HG03045 (cell line): Measurements from ENCODE around the gene ZNF569.
"Not testable (repeated sequence)": the region's sequence is repeated elsewhere in the genome, so short reads cannot be mapped to it uniquely, and the experiment has no call there.

Source experiments
- ATAC-seq: cut with Tn5 transposase; IDR thresholded peaks from one replicate; pipeline ENCODE4 v1.9.1; 2021; ENCODE audit warnings: mild to moderate bottlenecking, moderate library complexity; ENCODE audit not compliant: unreplicated experiment

ZNF569 gene

DNA sequence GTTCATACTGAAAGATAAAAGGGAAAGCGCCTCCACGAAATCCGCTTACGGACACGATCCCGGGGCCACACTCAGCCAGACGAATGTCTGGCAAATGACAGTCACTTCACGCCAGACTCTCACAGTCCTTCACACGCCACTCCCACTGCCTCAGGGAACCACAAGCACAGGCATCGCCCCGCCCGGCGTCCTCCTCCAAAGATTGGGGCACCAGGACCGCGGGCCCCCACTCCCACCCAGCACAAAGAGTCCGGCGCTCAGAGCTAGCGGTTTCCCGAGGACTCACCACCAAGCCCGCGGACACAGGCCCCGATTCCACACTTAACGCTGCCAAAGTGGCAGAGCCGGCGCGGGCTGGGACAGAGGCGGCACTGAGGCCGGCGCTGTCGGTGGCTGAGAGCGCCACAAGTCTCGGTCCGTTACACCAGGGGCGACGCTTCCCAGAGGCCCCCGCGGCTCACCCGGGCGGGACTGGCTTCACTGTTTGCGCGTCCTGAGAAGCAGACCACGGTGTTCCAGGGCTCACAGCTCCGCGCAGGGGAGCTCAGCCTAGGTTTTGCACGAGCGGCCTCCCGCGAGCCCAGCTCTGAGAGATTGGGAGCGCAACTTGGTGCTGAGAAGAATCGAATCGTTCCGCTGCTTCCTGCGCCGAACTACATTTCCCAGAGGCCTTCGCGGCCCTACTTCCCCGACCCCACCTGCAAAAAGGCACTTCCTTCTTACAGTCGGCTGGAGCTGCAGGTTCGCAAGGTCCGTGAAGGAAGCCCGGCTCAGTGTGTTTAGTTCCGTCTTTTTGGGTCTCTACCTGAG lies at the start of gene ZNF569:
ZNF569 (minus strand) TSS at position 647 of the 810 bp plus-strand sequence. CDS start 22,523 bp downstream, outside the sequence.
- peak; percentile 63 for ATAC-seq

DNA sequence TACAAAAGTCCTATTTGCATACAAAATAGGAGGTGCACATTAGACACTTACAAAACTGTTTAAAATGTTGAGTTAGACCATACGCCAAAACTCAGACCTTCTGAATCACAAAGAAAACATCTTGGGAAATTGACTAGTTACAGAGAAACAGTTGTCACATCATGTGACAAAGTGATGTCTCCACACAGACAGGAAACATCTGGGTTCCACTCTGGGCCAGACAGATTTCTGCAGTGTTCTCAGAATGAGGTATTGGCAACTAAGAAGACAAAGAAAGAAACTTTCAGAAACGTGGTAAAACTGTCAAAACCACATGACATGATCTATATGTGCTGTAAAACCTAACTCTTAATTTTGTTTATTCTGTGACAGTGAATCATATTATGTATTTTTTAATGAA lies 46.2 kb upstream of the ZNF569 start:
- ATAC-seq: no peak

DNA sequence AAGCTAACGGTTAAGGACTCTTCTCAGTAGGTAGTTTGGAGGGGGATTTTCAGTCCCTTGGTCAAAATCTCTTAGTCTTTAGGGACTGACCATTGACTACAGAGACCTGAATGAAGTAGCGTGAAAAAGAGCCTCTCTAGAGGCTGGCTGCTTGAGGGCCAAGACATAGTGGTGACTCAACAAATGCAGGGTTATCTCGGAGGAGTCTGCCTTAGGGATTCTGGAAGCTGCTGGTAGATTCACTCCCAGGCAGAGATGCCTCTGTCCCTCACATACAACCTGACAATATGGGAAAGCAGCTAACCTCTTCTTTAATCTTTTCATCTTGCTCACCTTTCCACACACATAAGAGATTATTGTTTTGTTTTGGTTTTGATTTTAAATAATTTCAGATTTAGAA lies 44.6 kb upstream of the ZNF569 start:
- ATAC-seq: no peak

DNA sequence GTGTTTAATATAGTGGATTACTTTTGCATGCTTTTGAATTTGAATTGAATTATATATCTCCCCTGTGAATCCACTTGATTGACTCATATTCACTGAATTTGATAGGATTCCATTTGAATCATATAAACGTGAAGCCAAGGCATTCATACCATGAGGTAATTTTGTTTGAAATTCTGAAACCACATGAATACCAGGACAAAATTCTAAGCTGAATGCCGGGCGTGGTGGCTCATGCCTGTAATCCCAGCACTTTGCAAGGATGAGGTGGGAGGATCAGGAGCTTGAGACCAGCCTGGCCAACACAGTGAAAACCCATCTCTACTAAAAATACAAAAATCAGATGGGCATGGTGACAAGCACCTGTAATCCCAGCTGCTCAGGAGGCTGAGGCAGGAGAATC lies 43.9 kb upstream of the ZNF569 start:
- ATAC-seq: no peak

DNA sequence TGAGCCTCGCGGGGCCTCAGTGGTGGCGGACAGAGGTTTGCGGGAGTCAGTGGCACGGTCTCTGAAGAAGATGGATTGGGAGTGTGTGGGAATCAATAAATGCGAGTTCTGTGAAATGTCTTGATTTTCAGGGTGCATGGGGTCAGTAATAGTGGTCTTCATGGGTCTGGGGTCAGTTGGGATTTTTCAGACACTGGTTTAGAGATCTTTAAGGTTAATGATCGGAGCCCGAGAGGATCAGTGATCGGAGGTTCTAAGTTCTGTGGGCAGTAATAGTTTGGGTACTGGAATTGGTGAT lies 39.9 kb upstream of the ZNF569 start:
- no peak for ATAC-seq

DNA sequence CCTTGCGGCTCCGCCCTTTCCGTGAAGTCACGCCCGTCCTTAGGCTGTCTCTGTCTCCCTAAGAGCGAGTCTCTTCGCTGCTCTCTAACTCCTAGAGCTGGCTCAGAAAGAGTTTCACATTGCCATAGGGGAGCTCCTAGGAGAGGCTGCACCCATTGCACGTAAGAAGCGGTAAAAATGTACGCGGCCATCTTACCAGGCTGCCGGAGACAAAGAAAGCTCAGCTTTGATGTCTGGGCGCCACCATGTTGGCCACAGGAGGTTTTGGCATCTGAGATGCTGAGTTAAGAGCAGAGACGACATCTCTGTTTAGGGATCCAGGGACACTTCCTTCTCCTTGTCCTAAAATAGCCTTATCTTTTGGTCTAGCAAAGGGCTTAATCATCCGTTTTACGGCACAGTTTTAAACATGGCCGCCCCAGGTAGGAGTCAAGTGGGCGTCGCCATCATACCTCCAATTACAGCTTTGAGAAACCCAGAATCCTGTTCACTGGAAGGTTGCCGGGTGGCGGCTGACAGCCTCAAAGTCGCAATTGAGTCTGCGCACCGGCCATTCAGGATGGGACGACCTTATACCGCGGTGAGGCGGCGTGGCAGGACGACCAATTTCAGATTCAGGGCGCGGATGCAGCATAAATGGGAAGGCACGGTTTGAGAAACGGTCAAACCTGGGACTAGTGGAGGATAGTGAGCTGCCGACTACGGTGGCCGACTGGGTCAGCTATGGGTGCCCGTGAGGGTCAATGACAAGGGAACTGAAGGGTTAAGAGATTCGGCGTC lies 39.3 kb upstream of the ZNF569 start, which contains the start of gene ZNF793:
ZNF793 (plus strand) TSS at position 553 of the 780 bp plus-strand sequence. CDS start 16,501 bp downstream, outside the sequence.
- ATAC-seq: peak; percentile 52

DNA sequence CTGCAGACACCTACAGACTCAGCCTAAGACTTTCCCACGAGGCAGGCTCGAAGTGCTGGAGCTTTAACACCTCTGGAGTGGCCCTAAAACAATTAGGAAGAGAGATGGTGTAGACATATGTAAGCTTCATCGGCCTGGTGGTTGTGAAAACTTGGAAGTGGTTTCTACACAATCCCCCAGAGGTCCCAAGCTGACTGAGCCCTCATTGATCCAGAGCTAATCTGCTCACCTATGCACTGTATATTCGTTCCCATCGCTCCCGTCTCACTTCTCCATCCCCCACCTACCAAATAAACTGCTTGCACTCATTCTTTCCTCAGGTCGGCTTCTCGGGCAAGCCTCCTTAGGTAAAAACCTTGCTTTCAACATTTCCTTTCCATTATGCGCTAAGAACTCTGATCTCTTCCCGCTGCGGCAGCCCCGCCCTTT lies 38.7 kb upstream of the ZNF569 start:
- ATAC-seq: no peak

DNA sequence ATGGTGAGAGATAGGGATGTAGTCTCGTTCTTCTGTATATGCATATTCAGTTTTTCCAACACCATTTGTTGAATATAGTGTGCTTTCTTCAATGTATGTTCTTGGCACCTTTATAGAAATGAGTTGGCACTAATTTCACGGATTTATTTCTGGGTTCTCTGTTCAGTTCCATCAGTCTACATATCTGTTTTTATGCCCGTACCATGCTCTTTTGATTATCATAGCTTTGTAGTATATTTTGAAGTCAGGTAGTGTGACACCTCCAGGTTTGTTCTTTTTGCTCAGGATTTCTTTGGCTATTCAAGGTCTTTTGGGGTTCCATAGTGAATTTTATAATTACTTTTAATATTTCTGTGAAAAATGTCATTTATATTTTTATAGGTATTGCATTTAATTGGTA lies 25.0 kb upstream of the ZNF569 start:
- no peak for ATAC-seq

DNA sequence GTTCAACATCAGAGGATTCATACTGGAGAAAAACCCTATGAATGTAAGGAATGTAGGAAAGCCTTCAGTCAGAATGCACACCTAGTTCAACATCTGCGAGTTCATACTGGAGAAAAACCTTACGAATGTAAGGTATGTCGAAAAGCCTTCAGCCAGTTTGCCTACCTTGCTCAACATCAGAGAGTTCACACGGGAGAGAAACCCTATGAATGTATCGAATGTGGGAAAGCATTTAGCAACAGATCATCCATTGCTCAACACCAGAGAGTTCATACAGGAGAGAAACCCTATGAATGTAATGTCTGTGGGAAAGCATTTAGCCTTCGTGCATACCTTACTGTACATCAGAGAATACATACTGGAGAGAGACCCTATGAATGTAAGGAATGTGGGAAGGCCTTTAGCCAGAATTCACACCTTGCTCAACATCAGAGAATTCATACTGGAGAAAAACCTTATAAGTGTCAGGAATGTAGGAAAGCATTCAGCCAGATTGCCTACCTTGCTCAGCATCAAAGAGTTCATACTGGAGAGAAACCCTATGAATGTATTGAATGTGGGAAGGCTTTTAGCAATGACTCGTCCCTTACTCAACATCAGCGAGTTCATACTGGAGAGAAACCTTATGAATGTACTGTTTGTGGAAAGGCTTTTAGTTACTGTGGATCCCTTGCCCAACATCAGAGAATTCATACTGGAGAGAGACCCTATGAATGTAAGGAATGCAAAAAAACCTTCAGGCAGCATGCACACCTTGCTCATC lies 17.3 kb upstream of the ZNF569 start:
- no peak for ATAC-seq

DNA sequence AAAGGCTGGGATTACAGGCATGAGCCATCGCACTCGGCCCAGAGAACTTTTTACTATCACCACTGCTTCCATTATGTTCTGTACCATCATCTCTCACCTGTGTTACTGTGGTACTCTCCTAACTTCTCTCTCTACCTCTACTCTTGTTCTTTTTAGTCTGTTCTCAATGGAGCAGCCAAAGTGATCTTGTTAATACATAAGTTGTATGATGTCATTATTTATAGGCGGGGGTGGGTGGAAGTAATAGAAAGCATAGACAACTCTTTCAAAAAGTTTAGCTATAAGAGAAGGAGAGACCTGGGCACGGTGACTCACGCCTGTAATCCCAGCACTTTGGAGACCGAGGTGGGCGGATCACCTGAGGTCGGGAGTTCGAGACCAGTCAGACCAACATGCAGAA lies 4.9 kb upstream of the ZNF569 start:
- ATAC-seq: no peak

DNA sequence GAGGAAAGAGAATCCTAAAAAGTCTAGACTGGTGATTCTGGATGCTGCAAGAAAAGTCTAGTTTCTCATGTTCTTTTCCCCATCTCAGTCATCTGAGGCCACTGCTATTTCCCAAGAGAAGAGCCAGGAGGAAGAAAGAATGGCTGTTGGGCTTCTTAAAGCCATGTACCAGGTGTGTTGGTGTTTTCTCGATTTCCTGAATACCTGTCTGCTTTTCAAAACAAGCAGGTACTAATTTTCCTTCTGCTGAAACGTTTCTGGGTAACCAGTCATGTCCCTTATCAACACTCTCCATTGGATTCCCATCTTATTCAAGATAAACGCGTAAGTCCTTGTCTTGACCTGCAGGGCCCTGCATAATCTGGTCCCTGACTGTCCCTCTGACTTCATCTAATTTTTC lies 3.0 kb upstream of the ZNF569 start:
- no peak for ATAC-seq

DNA sequence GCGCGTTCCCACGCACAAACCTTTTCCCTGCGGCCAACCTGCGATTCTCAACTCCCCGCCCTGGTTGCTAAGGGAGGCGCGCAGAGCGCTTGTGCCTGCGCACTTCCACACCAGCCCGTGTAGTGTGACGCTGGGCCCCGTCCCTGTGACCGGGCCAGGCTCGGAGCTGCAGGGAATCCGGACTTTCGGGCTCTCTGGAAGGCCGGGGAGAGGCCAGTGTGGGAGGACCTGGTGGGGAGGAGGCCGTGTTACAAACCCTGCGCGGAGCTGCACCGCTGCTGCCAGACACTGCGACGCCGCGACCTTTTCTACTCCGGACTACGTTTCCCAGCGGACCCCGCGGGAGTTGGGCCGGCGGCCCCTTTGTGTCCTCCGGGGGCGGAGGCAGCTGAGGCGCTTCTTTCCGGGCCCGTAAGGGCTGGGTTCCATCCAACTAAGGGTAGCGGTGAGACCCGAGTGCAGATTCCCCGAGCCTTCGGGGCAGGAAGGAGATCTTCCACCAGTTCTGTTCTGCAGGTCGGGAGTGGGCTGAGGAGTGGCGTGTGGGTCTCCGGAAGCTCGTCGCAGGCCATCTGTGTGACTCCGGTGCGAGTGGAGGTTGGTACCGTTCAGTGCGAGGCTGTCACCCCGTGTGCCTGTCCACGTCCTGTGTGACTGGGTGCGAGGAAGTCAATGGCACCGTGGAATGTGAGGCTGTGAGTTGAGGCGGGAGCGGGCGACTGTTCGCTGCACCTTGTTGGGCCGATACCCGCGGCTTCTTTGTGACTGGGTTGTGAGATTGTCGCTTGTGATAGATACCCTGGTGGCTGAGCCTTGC lies 1.9 kb upstream of the ZNF569 start, which contains the start of gene ZNF570:
ZNF570 (plus strand) TSS at position 396 of the 817 bp plus-strand sequence. CDS start 999 bp downstream, outside the sequence.
- peak; percentile 55 for ATAC-seq

DNA sequence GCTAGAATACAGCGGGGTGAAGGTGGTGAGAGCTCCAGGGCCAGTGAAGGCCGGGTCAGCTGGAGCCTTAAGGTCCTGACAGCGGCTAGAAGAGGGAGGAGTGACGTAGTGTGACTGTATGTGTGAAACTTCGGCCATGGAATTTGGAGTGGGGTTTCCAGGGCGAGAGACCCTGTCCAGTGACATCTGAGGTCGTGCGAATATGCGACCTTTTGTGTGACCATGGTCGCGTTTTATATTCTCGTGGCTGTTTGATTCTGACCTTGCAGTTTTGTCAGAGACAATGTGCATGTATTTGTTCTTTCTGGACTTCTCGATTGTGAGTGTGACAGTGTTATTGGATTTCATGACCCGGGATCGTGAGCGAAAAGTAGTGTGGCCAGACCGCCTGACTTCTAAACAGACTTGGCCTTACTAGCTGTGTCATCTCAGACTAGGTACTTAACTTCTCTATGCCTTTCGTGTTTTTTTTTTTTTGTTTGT lies 405 bp upstream of the ZNF569 start:
- no peak for ATAC-seq

DNA sequence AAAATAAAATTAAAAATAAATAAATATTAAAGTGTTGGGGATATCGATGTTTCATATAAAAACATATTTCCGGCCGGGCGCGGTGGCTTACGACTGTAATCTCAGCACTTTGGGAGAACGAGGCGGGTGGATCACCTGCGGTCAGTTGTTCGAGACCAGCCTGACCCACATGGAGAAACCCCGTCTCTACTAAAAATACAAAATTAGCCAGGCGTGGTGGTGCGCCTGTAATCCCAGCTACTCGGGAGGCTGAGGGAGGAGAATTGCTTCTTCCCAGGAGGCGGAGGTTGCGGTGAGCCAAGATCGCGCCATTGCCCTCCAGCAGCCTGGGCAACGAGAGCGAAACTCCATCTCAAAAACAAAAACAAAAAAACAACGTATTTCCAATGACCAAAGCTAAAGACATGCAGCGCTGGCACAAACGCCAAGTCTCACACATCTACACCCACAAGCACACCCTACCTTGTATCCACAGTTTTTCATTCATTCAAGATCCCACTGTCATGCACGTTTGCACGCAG lies 907 bp downstream of the ZNF569 start:
- ATAC-seq: no peak

DNA sequence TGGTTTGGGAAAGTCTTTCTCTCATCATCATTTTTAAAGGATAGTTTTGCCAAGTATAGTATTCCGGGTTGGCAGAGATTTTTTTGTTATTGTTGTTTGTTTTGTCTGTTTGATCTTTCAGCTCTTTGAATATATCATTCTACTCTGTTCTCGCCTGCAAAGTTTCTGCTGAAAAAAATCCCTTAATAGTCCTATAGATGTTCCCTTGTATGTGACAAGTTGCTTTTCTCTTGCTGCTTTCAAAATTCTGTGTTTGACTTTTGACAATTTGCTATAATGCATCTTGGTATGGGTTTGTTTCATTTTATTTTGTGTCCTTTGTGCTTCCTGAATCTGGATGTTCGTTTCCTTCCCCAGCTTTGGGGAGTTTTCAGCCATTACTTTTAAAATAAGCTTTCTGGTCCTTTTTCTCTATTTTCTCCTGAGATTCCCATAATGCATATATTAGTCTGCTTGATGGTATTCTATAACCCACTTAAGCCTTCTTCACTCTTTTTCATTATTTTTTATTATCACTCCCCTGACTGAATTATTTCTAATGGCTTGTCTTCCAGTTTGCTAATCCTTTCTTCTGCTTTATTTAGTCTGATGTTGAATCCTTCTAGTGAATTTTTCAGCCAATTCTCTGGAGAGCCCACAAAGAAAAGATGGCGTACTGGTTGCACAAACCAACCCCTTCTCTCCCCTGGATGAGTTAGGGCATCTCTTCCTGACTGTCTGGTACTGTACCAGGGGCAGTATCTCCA lies 14.6 kb downstream of the ZNF569 start:
- no peak for ATAC-seq

DNA sequence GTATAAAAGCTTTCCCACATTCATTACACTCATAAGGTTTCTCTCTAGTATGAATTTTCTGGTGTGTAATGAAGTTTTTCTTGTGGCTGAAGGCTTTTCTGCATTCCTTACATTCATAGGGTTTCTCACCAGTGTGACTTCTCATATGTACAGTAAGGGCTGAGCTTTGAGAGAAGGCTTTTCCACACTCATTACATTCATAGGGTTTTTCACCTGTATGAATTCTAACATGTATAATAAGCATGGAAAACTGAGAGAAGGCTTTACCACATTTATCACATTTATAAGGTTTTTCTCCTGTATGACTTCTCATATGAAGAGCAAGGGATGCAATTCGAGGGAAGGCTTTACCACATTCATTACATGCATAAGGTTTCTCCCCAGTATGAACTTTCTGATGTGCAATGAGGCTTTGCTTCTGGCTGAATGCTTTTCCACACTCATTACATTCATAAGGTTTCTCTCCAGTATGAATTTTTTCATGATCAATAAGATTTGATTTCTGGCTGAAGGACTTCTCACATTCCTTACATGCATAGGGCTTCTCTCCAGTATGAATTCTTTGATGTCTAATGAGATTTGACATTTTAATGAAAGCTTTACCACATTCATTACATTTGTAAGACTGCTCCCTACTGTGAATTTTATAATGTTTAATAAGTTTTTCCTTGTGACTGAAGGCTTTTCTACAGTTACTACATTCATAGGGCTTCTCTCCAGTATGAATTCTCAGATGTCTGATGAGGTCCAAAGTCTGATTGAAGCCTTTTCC lies 53.7 kb downstream of the ZNF569 start:
- ATAC-seq: no peak

DNA sequence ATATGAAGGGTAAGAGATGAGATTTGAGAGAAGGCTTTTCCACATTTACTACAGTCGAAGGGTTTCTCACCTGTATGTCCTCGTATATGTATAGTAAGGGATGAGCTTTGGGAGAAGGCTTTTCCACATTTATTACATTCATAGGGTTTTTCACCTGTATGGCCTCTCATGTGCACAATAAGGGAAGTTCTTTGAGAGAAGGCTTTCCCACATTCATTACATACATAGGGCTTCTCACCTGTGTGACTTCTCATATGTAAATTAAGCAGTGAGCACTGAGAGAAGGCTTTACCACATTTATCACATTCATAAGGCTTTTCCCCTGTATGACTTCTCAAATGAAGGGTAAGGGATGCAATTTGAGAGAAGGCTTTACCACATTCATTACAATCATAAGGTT lies 54.5 kb downstream of the ZNF569 start:
- ATAC-seq: no peak

DNA sequence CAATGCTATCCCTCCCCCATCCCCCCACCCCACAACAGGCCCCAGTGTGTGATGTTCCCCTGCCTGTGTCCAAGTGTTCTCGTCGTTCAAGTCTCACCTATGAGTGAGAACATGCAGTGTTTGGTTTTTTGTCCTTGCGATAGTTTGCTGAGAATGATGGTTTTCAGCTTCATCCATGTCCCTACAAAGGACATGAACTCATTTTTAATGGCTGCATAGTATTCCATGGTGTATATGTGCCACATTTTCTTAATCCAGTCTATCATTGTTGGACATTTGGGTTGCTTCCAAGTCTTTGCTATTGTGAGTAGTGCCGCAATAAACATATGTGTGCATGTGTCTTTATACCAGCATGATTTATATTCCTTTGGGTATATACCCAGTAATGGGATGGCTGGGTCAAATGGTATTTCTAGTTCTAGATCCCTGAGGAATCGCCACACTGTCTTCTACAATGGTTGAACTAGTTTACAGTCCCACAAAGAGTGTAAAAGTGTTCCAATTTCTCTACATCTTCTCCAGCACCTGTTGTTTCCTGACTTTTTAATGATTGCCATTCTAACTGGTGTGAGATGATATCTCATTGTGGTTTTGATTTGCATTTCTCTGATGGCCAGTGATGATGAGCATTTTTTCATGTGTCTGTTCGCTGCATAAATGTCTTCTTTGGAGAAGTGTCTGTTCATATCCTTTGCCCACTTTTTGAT lies 61.0 kb downstream of the ZNF569 start:
- ATAC-seq: not testable (repeated sequence)
